Peyer's patch (tissue), 4 donors: ENCODE measurements around the gene OR6C65.

ENCODE experiments used
- CTCF ChIP-seq, 6 experiments: fragments of 450-650 bp in 4 of 6; fragments of 200-600 bp in 2 of 6; sonication (generic) in 1 of 6; IDR thresholded peaks; one replicate each; pipeline ENCODE4 v1.5.1; 2017 to 2019; ENCODE audit warnings: antibody characterized with exemption in 6 of 6, mild to moderate bottlenecking in 3 of 6, moderate library complexity in 1 of 6
- POLR2A ChIP-seq, 2 donors: fragments of 450-650 bp; IDR thresholded peaks; one replicate each; pipeline ENCODE4 v1.5.1; 2017; ENCODE audit warnings: antibody characterized with exemption in 2 of 2, mild to moderate bottlenecking in 2 of 2, moderate library complexity in 2 of 2

GRCh38 chr12:55385891-55386290, 14.4 kb upstream of the OR6C65 start:
- TF ChIP-seq POLR2A (IDR thresholded peaks at IDR 0.05) = no peak
- TF ChIP-seq CTCF (IDR thresholded peaks at IDR 0.05) = no peak
